A549 (cell line): ENCODE results near the gene RETREG1. TPM values are rescaled to one million over a fixed set of nuclear protein-coding genes. Genes with fewer than 3 reads are reported as not detected.

Experiments
- ATAC-seq, 2 experiments: fragments of 200-7000 bp in 1 of 2; fragments of >200 bp in 1 of 2; cut with Nextera tagmentation in 1 of 2; cut with Tn5 transposase in 1 of 2; 3 replicates each; pipeline versions ENCODE4 v1.8.0 to v1.9.1; 2018 to 2020; ENCODE audit warnings: mild to moderate bottlenecking in 1 of 2, moderate library complexity in 1 of 2
- CTCF ChIA-PET: fragments of 300-600 bp; sonication (Branson Sonifier 250); formaldehyde crosslinking; extraction: SDS; loops from one replicate; lab custom pipeline; 2021; ENCODE audit warnings: antibody characterized with exemption, inconsistent platforms; lab: Yijun Ruan, JAX
- POLR2A ChIA-PET: fragments of 350-600 bp; formaldehyde crosslinking; extraction: SDS; loops from one replicate; lab custom pipeline; 2021; ENCODE audit warnings: antibody characterized with exemption, inconsistent platforms; lab: Yijun Ruan, JAX
- DNase-seq, 2 experiments: peaks; one replicate each; pipeline versions ENCODE4 v3.0.0 to v3.0.0-alpha.2; 2011 to 2016; ENCODE audit warnings: low read depth in 1 of 2, low spot score in 1 of 2
- FAIRE-seq: peaks from 2 replicates; lab custom pipeline; 2011; peaks lifted over from hg19 to GRCh38; lab: Jason Lieb, UNC
- H3K27ac ChIP-seq, 2 experiments: fragments of >200 bp; sonication (Bioruptor Twin); formaldehyde crosslinking; 3 replicates each; pipeline ENCODE4 v1.5.1; 2016 to 2017
- H3K4me1 ChIP-seq: fragments of >200 bp; sonication (Bioruptor Twin); formaldehyde crosslinking; 3 replicates; pipeline ENCODE4 v1.6.1; 2016
- H3K4me2 ChIP-seq: fragments of >200 bp; sonication (Bioruptor Twin); formaldehyde crosslinking; 3 replicates; pipeline ENCODE4 v1.6.1; 2016
- H3K4me3 ChIP-seq: fragments of >200 bp; sonication (Bioruptor Twin); formaldehyde crosslinking; 3 replicates; pipeline ENCODE4 v1.5.1; 2016
- H3K9me3 ChIP-seq: fragments of >200 bp; sonication (Bioruptor Twin); formaldehyde crosslinking; 3 replicates; pipeline ENCODE4 v1.6.1; 2016
- BCL3 ChIP-seq: fragments of >200 bp; sonication (Bioruptor Twin); formaldehyde crosslinking; IDR thresholded peaks from 3 replicates; pipeline ENCODE4 v1.6.1; 2016
- CHD2 ChIP-seq: fragments of 150-350 bp; IDR thresholded peaks from 2 replicates; pipeline ENCODE4 v1.6.1; 2014; ENCODE audit warnings: low read length; ENCODE audit not compliant: partially characterized antibody
- EP300 ChIP-seq, 2 experiments: fragments of >200 bp; sonication (Bioruptor Twin); formaldehyde crosslinking; IDR thresholded peaks; 2 replicates in 1 of 2; 3 replicates in 1 of 2; pipeline ENCODE4 v1.6.1; 2016 to 2017
- ESRRA ChIP-seq: fragments of 150-350 bp; IDR thresholded peaks from 2 replicates; pipeline ENCODE4 v1.6.1; 2014; ENCODE audit warnings: mild to moderate bottlenecking, low read length, borderline replicate concordance
- FOXS1 ChIP-seq: fragments of 250-450 bp; sonication (Bioruptor Pico); IDR thresholded peaks from 2 replicates; pipeline ENCODE4 v1.5.0; 2020; ENCODE audit warnings: mild to moderate bottlenecking, moderate library complexity
- GATA3 ChIP-seq: IDR thresholded peaks from 2 replicates; pipeline ENCODE4 v1.6.1; 2012; ENCODE audit warnings: borderline replicate concordance
- HMGXB4 ChIP-seq: fragments of 250-450 bp; sonication (Bioruptor Pico); IDR thresholded peaks from 2 replicates; pipeline ENCODE4 v1.5.0; 2021; ENCODE audit warnings: mild to moderate bottlenecking, moderate library complexity, borderline replicate concordance
- HOXB5 ChIP-seq: fragments of 250-450 bp; sonication (Bioruptor Pico); IDR thresholded peaks from 2 replicates; pipeline ENCODE4 v1.5.0; 2020; ENCODE audit warnings: mild to moderate bottlenecking, moderate library complexity
- MAX ChIP-seq: IDR thresholded peaks from 2 replicates; pipeline ENCODE4 v1.6.1; 2012
- NR3C1 ChIP-seq: fragments of >200 bp; sonication (Bioruptor Twin); formaldehyde crosslinking; IDR thresholded peaks from 3 replicates; pipeline ENCODE4 v1.6.1; 2017
- POLR2A ChIP-seq: IDR thresholded peaks from 2 replicates; pipeline ENCODE4 v1.6.1; 2012; ENCODE audit warnings: mild to moderate bottlenecking, low read length
- POLR2AphosphoS2 ChIP-seq: conservative IDR thresholded peaks from 2 replicates; pipeline ENCODE4 v1.6.1; 2012; ENCODE audit warnings: low read length, improper control_type of control experiment, inconsistent platforms
- RARB ChIP-seq: fragments of 250-450 bp; sonication (Bioruptor Pico); IDR thresholded peaks from 2 replicates; pipeline ENCODE4 v1.8.0; 2021; ENCODE audit warnings: mild to moderate bottlenecking, moderate library complexity
- RNF2 ChIP-seq: fragments of 200-600 bp; sonication (generic); IDR thresholded peaks from 2 replicates; pipeline ENCODE4 v1.6.1; 2016; ENCODE audit warnings: low read depth, mild to moderate bottlenecking, antibody characterized with exemption, moderate library complexity, borderline replicate concordance
- SMC3 ChIP-seq: fragments of >200 bp; sonication (Bioruptor Twin); formaldehyde crosslinking; IDR thresholded peaks from 3 replicates; pipeline ENCODE4 v1.6.1; 2018; ENCODE audit warnings: inconsistent platforms
- TFCP2L1 ChIP-seq: fragments of 250-450 bp; sonication (Bioruptor Pico); IDR thresholded peaks from 2 replicates; pipeline ENCODE4 v1.5.0; 2021; ENCODE audit warnings: mild to moderate bottlenecking
- USF2 ChIP-seq: fragments of 450-650 bp; IDR thresholded peaks from 2 replicates; pipeline ENCODE4 v1.6.1; 2014; ENCODE audit warnings: antibody characterized with exemption
- ZC3H11A ChIP-seq: fragments of 450-650 bp; IDR thresholded peaks from 2 replicates; pipeline ENCODE4 v1.6.1; 2014; ENCODE audit warnings: antibody characterized with exemption, mild to moderate bottlenecking
- WGBS: methylation state at CpG from one replicate; pipeline ENCODE4 v1.1.6; 2017; ENCODE audit errors: missing lambda C conversion rate; 5-methylcytosine and 5-hydroxymethylcytosine counted together
- polyA plus RNA-seq, 4 experiments: library from polyadenylated mRNA; depleted of rRNA in 3 of 4; stranded (reverse); fragments of >200 nt; fragmentation: RNase III in 1 of 4; extraction: RNeasy Plus Mini Kit Qiagen cat#74134 plus additional on column Dnase treatment in 1 of 4; gene quantifications; 2 replicates in 3 of 4; 3 replicates in 1 of 4; pipeline ENCODE4 v1.2.3, GENCODE V29; 2011 to 2017

RETREG1 gene
- polyA plus RNA-seq, 2 of the 4 experiments (the other 2 are of a cell fraction) = 2.1 to 3.4 TPM

- Histone ChIP-seq H3K9me3 (no peaks in the 10 kb centered on the region), H3K27ac (no peak overlapping the region), H3K4me3 (no peak overlapping the region), H3K4me2 (no peak overlapping the region), H3K4me1 (peaks cover 6% of the 10 kb centered on the region; the same call in 1 of the 3 replicates)
- ATAC-seq = no peak
- ChIA-PET CTCF (interaction anchor here (1.0 kb wide), 1 partner anchor 21 kb away, joined by 3 read pairs; no protein-coding TSS in a partner anchor), POLR2A (no interaction called here)
- DNase-seq = no peak
- TF ChIP-seq HOXB5 (CRISPR knock-in tag) (no peak), FOXS1 (CRISPR knock-in tag) (no peak), ZC3H11A (no peak), HMGXB4 (no peak), RNF2 (no peak), POLR2AphosphoS2 (no peak), BCL3 (no peak), NR3C1 (no peak), MAX (no peak), USF2 (no peak), GATA3 (no peak)
- FAIRE-seq = no peak
- 68% methylated on average over 6 of the region's 6 CpGs for WGBS
These were observed 13.1 kb downstream of the RETREG1 start for GRCh38 chr5:16603701-16604100.

- H3K4me2 ChIP-seq = no peak overlapping the region
- H3K9me3 ChIP-seq = no peaks in the 10 kb centered on the region
- H3K4me3 ChIP-seq = no peak overlapping the region
- no peak overlapping the region for H3K27ac ChIP-seq
- peaks cover 6% of the 10 kb centered on the region; the same call in 1 of the 3 replicates for H3K4me1 ChIP-seq
- no peak for ATAC-seq
- ChIA-PET POLR2A (no interaction called here), CTCF (interaction anchor here (0.5 kb wide), 1 partner anchor 8 kb away, joined by 3 read pairs; no protein-coding TSS in a partner anchor)
- no peak for FAIRE-seq
- WGBS = 67% methylated on average over 5 of the region's 5 CpGs
- TF ChIP-seq RARB (CRISPR knock-in tag) (no peak), USF2 (no peak), POLR2AphosphoS2 (no peak), SMC3 (no peak), ESRRA (no peak), CHD2 (no peak), HMGXB4 (no peak), TFCP2L1 (CRISPR knock-in tag) (no peak), POLR2A (no peak), EP300 (IDR thresholded peaks at IDR 0.05) (no peak), GATA3 (no peak)
- DNase-seq = no peak
These were observed 13.5 kb downstream of the RETREG1 start for GRCh38 chr5:16603295-16603694.
